PFSK-1 (cell line): ENCODE measurements around the gene SLC19A1.

Experiments used
- FOXP2 ChIP-seq: optimal IDR thresholded peaks from 2 replicates; pipeline ENCODE3; 2011; ENCODE audit warnings: borderline replicate concordance, control low read depth, inconsistent platforms; ENCODE audit not compliant: insufficient read depth; ENCODE audit errors: extremely low read length, extremely low read depth
- POLR2AphosphoS5 ChIP-seq: IDR thresholded peaks from 2 replicates; pipeline ENCODE4 v1.6.1; 2012; ENCODE audit warnings: low read depth, mild to moderate bottlenecking, control low read depth, low read length, moderate library complexity
- REST ChIP-seq, 2 experiments: IDR thresholded peaks; 2 replicates each; pipeline versions ENCODE4 v1.6.1 to v1.8.0; 2011 to 2012; ENCODE audit warnings: low read depth in 2 of 2, low read length in 2 of 2, control low read depth in 1 of 2, inconsistent platforms in 1 of 2, mild to moderate bottlenecking in 1 of 2, moderate library complexity in 1 of 2; ENCODE audit not compliant: insufficient read depth in 1 of 2
- SIN3A ChIP-seq: IDR thresholded peaks from 2 replicates; pipeline ENCODE4 v1.6.1; 2012; ENCODE audit warnings: mild to moderate bottlenecking, low read length, moderate library complexity, borderline replicate concordance; ENCODE audit not compliant: insufficient read depth
- TAF1 ChIP-seq: IDR thresholded peaks from 2 replicates; pipeline ENCODE4 v1.6.1; 2012; ENCODE audit warnings: low read length, control low read depth, borderline replicate concordance; ENCODE audit not compliant: insufficient read depth

Gene SLC19A1

GRCh38 chr21:45516071-45516670 lies 26.1 kb downstream of the SLC19A1 start:
- no peak for TF ChIP-seq POLR2AphosphoS5
- no peak for TF ChIP-seq TAF1
- no peak for TF ChIP-seq SIN3A

DNA sequence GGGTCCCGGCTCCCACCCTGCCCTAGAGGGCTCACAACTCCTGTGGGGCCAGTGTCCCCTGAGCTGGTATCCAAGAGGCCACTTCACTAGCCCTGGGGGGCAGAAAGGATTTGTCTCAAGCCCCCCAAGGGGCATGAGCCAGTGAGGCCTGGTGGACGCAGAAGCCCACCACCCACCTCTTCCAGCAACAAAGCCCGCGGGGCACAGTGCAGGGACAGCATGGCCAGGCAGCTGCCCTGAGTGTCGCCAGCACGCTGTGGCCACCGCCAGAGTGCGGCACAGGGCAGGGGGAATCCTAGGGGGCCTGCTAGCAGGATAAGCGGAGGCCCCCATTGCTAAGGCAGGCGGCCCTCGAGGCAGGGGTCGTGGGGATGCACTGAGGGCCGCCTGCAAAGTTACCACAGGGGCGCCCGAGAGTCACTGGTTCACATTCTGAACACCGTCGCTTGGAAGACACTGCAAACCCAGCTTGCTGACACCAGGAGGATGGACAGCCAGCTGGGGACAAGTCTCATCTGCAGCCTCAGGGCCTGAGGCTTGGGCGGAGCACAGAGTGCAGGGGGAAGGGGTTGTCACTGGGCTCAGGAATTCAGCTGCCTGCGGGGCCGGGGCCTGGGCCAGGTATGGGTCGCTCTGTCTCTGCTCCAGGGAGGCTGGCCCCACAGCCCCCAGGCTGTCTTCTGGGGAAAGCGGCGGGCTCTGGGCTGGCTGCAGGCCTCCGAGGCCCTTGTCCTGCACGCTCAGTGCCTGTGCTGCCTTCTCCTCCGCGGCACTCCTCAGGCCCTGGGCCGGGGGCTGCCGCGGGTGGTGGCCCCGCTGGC lies 26.8 kb downstream of the SLC19A1 start:
- TF ChIP-seq SIN3A, result no peak

GRCh38 chr21:45514311-45515021 lies 27.8 kb downstream of the SLC19A1 start:
- TF ChIP-seq SIN3A (no peak), REST (IDR thresholded peaks at IDR 0.05; ENCODE audit: insufficient read depth in 1 of 2, low read depth in 2 of 2, low read length in 2 of 2) (no peak), FOXP2 (no peak)

DNA sequence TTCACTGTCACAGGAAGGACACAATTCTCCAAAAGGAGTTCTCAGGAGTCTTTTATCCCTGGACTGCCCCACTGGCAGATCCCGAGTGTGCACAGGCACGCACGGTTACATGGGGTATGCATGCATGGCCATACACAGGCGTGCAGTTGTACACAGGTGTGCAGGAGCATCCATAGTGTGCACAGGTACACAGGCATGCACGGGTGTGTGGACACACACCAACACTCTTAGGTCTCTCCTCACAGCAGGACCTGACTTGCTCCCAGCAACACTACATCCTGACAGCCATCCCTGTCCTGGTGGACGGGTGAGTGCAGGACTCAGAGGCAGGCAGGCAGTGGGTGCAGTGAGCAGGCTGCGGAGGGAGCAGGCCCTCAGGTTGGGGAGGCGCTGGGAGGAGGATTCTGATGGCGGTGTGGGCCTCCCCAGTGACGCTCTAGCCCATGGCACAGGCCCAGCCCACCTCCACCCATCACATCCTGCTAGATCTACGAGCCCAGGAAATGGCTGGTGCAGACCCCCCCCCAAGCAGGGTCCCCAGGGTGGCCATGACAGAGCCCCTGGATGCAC lies 28.4 kb downstream of the SLC19A1 start:
- no peak for TF ChIP-seq SIN3A
- no peak for TF ChIP-seq REST (IDR thresholded peaks at IDR 0.05; ENCODE audit: insufficient read depth in 1 of 2, low read depth in 2 of 2, low read length in 2 of 2)
- TF ChIP-seq TAF1, result no peak
- no peak for TF ChIP-seq POLR2AphosphoS5
- TF ChIP-seq FOXP2, result no peak

- no peak for TF ChIP-seq REST (IDR thresholded peaks at IDR 0.05; ENCODE audit: insufficient read depth in 1 of 2, low read depth in 2 of 2, low read length in 2 of 2)
Observed at GRCh38 chr21:45513003-45513717, 29.1 kb downstream of the SLC19A1 start.

- TF ChIP-seq TAF1, result no peak
- TF ChIP-seq POLR2AphosphoS5, result no peak
- no peak for TF ChIP-seq SIN3A
- TF ChIP-seq REST (IDR thresholded peaks at IDR 0.05; ENCODE audit: insufficient read depth in 1 of 2, low read depth in 2 of 2, low read length in 2 of 2), result no peak
- TF ChIP-seq FOXP2, result no peak
Observed at GRCh38 chr21:45512626-45513002, 29.6 kb downstream of the SLC19A1 start.
